NCI-H146 treated with DMSO at 0.1 percent for 48 hours (cell line): ENCODE measurements around the gene AKTIP.
"Not testable (repeated sequence)": the region's sequence is repeated elsewhere in the genome, so short reads cannot be mapped to it uniquely, and the experiment has no call there.

Experiments used
- DNase-seq: peaks from one replicate; lab custom pipeline; 2025; ENCODE audit not compliant: unreplicated experiment; lab: John Stamatoyannopoulos, UW

AKTIP gene

GRCh38 chr16:53515811-53516210 lies 12.8 kb upstream of the AKTIP start:
- DNase-seq: no peak

GRCh38 chr16:53515259-53515658 lies 12.2 kb upstream of the AKTIP start:
- no peak for DNase-seq

- not testable (repeated sequence) for DNase-seq
Measured at GRCh38 chr16:53512795-53513194, 9.8 kb upstream of the AKTIP start.

GRCh38 chr16:53511403-53512280 lies 8.6 kb upstream of the AKTIP start:
- peak; percentile 78 for DNase-seq

- no peak for DNase-seq
Measured at GRCh38 chr16:53511084-53511402, 8.0 kb upstream of the AKTIP start.

- no peak for DNase-seq
Measured at GRCh38 chr16:53510704-53511070, 7.7 kb upstream of the AKTIP start.

GRCh38 chr16:53509906-53510703 lies 7.1 kb upstream of the AKTIP start:
- no peak for DNase-seq

- DNase-seq: no peak
Measured at GRCh38 chr16:53507464-53508179, 4.6 kb upstream of the AKTIP start.

- DNase-seq: no peak
Measured at GRCh38 chr16:53506254-53506653, 3.2 kb upstream of the AKTIP start.

- no peak for DNase-seq
Measured at GRCh38 chr16:53504665-53505064, 1.7 kb upstream of the AKTIP start.

- no peak for DNase-seq
Measured at GRCh38 chr16:53503991-53504663, 1.1 kb upstream of the AKTIP start.

- peak; percentile 97 for DNase-seq
Measured at GRCh38 chr16:53503270-53503923, 388 bp upstream of the AKTIP start.

GRCh38 chr16:53501216-53501859 lies 1.7 kb downstream of the AKTIP start:
- no peak for DNase-seq

- DNase-seq: no peak
Measured at GRCh38 chr16:53498984-53499383, 4.0 kb downstream of the AKTIP start.

GRCh38 chr16:53495325-53495724 lies 7.7 kb downstream of the AKTIP start:
- DNase-seq: no peak

- DNase-seq: no peak
Measured at GRCh38 chr16:53494636-53495035, 8.4 kb downstream of the AKTIP start.

- no peak for DNase-seq
Measured at GRCh38 chr16:53492503-53492902, 10.5 kb downstream of the AKTIP start.

GRCh38 chr16:53489755-53490154 lies 13.3 kb downstream of the AKTIP start:
- DNase-seq: no peak

GRCh38 chr16:53486230-53486629 lies 16.8 kb downstream of the AKTIP start:
- no peak for DNase-seq

- DNase-seq: no peak
Measured at GRCh38 chr16:53484542-53484941, 18.5 kb downstream of the AKTIP start.
